GM12874 (cell line): ENCODE results near the gene LPAR1.

Experiments
- CTCF ChIP-seq: IDR thresholded peaks from 2 replicates; pipeline ENCODE4 v1.5.1; 2011; ENCODE audit warnings: low read depth, mild to moderate bottlenecking, control low read depth, low read length, moderate library complexity; ENCODE audit not compliant: insufficient read depth

LPAR1 gene

DNA sequence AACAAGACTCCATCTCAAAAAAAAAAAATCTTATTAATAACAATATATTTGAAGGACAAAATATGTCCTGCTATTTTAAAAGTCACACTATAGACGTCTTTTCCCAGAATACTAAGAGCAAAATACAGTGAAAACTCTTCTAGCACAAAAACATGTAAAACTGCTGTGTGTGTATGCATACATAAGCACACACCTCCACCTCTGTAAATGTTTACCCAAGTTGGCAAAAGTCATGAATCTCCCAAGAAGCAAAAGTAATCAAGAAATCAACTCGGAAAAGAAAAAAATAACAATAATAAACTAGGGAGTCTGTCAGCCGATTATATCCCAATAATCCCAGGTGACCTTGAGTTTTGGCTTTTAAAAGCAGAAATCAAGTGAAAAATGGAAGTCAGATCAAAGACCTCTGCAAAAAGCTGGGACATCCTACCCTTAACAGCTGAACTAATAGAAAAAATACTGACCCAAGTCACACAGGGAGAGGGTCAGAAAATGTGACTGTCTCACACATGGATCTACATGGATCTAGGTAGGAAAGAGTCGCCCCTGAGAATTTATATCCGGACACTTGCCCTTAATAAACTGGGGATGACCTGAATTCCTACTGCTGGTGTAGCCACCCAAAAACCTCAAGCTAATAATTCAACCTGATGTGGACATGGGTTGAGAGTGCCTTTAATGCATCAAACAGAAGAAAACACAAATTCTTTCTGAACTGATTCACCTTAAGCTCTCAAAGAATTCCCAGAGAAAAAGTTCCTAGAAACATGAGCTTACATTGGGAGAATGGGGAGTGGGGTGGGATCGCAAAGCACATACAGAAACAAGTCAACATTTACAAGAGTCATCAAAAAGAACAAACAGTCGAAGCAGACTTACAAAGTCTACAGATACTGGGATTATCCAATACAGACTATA is 29.9 kb downstream of the LPAR1 start:
- no peak for TF ChIP-seq CTCF

DNA sequence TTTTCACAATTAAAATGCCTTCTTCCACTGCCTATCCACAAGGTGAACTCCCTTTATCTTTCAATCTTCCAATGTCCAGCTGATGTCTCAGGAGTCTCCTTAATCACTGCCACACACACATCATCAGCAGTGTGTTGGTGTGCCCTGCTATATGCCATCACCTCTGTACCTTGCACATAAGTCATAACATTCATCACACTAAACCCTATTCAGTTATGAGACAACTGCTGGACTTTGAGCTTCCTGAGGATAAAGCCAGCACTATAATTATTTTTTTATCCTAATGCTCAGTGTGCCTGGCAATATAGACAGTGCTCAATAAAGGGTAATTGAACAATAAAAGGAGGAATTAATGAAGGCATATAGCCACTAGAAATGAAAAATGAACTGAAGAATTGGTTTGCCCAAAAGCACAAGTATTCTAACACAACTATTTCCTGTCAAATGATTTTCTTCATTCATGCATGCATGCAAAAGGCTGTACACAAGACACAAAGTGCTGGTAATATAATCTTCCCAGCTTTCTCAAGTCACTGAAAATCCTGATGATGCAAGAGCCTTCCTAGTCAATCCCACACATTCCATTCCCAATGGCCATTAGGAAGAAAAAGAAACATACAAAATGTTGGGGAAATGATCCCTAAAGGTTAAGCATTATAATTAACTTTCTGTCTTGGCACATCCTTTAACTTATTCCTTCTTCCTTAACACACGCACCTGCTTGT is 32.4 kb downstream of the LPAR1 start:
- TF ChIP-seq CTCF: no peak

- TF ChIP-seq CTCF: no peak
These were observed 33.3 kb downstream of the LPAR1 start for GRCh38 chr9:111004936-111005335.

DNA sequence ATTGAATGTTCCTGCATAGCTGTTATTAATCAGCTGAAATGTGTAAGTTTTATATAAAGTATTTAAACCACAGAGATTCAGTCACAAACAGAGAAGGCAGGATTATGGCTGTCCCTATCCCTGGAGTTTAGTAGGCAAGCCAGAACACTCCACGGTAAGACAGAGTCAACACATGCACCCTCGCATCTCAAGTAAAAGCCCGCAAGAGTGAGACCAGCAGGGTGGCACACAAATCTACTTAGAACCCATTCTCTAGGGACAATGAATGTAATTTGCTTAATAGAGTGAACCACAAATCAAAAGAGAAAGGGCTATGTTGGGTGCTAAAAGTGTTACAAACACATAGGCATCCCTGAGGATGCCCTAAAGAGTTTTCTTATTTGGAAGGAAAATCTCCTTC is 35.1 kb downstream of the LPAR1 start:
- no peak for TF ChIP-seq CTCF

- no peak for TF ChIP-seq CTCF
These were observed 36.7 kb downstream of the LPAR1 start for GRCh38 chr9:111001526-111001925.

DNA sequence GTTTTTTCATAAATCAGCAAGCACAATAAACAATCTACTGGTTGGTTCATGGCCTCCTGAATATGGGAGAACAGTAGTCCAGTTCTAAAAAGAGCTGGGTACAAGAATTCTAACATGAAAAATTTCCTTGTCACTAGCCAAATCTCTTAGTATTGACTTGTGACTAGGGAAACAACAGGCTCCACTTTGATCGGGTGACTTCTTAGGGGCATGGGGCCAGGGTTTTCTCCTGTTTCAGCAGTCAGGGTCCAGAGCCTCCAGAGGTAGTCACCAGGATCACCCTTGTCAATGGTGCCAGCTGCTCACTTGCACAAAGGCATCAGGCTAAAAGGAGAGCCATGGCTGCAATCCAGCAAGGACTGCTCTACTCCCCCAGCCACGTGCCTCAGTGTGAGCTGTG is 38.1 kb downstream of the LPAR1 start:
- no peak for TF ChIP-seq CTCF

DNA sequence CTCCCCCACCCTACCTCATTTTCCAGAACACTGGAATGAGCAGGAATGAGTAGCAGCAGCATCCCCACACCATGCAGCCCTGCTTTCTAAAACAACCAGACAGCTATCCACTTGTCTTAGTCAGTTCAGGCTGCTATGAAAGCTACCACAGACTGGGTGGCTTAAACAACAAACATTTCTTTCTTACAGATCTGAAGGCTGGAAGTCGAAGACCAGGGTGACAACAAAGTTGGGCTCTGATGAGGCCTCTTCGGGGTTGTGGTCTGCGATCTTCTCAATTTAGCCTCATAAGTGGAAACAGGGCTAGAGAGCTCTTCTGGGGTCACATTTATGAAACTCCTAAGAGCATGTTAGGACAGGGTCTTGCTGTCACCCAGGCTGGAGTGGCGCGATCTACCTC is 38.9 kb downstream of the LPAR1 start:
- no peak for TF ChIP-seq CTCF
